GM21786 (cell line): ENCODE results near the gene ABCC10.
"Not testable (repeated sequence)": the region's sequence is repeated elsewhere in the genome, so short reads cannot be mapped to it uniquely, and the experiment has no call there.

ENCODE experiments used
- ATAC-seq: cut with Tn5 transposase; IDR thresholded peaks from one replicate; pipeline ENCODE4 v1.9.1; 2021; ENCODE audit not compliant: unreplicated experiment

Gene ABCC10

GRCh38 chr6:43444582-43444981 is 17.2 kb downstream of the ABCC10 start:
- ATAC-seq, result no peak

DNA sequence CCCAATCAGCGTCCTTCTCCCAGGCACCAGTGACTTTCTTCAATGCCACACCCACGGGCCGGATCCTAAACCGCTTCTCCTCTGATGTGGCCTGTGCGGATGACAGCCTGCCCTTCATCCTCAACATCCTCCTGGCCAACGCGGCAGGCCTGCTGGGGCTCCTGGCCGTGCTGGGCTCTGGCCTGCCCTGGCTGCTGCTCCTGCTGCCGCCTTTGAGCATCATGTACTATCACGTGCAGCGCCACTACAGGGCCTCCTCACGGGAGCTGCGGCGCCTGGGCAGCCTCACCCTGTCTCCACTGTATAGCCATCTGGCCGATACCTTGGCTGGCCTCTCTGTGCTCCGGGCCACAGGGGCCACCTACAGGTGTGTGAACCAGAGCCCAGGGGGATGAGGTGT is 18.2 kb downstream of the ABCC10 start:
- no peak for ATAC-seq

DNA sequence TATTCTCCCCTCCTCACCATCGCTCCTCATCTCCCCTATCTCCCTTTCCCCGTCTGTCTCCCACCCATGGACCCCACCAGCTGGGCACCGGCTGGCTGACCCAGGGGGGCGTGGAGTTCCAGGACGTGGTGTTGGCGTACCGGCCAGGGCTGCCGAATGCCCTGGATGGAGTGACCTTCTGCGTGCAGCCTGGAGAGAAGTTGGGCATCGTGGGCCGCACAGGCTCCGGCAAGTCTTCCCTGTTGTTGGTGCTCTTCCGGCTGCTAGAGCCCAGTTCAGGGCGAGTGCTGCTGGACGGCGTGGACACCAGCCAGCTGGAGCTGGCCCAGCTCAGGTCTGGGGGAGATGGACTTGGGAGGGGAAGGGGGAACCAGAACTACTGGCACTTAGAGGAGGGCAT is 20.3 kb downstream of the ABCC10 start:
- no peak for ATAC-seq

DNA sequence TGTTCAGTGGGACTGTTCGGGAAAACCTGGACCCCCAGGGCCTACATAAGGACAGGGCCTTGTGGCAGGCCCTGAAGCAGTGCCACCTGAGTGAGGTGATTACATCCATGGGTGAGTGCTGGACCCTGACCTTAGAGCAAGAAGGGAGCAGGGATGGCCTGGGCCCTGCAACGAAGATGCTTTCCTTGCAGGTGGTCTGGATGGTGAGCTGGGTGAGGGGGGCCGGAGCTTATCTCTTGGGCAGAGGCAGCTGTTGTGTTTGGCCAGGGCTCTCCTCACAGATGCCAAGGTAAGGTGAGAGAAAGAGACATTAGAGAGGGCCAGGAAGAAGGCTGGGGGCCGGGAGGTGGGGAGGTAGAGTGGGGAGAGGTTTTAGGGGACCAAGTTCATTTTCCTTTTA is 21.6 kb downstream of the ABCC10 start:
- no peak for ATAC-seq

GRCh38 chr6:43450699-43451131 is 23.4 kb downstream of the ABCC10 start:
- no peak for ATAC-seq

GRCh38 chr6:43451348-43451747 is 24.0 kb downstream of the ABCC10 start:
- no peak for ATAC-seq

GRCh38 chr6:43451939-43452338 is 24.6 kb downstream of the ABCC10 start:
- no peak for ATAC-seq

DNA sequence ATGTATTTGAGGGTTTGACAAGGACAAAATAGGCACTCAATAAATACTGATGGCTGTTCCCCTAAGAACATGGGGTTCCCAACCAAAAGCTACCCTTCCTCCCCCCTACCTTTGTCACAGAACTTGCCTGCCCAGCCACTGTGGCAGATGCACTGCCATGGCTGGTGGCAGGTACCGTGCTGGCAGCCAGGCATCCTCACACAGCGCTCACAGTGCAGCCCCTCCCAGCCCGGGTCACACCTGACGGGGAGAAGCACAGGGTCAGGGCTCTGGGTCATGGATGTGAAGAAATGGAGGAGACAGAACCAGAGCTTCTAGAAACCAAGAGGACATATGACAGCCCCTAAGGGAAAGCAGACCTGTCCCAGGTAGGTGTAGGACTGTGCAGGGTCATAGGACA is 25.6 kb downstream of the ABCC10 start:
- ATAC-seq, result no peak

DNA sequence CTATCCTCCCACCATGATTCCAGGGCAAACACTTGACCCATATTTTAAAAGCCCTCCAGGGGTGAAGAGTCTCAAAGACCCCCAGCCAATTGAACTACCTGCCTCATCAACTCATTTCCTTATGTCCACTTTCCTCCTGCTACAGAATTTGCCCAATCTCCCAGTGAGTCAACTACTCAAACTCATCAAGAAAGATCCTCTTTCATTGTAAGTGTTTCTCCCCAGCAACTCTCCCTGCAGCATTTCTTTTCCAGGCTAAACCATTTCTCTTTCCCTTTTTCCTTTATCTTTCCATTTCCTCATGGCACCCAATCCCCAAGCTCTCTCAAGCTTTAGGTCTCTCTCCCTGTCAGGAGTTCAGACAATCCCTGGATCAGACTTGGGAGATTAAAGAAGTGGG is 26.5 kb downstream of the ABCC10 start:
- no peak for ATAC-seq

GRCh38 chr6:43454290-43454695 is 27.0 kb downstream of the ABCC10 start:
- ATAC-seq, result no peak

DNA sequence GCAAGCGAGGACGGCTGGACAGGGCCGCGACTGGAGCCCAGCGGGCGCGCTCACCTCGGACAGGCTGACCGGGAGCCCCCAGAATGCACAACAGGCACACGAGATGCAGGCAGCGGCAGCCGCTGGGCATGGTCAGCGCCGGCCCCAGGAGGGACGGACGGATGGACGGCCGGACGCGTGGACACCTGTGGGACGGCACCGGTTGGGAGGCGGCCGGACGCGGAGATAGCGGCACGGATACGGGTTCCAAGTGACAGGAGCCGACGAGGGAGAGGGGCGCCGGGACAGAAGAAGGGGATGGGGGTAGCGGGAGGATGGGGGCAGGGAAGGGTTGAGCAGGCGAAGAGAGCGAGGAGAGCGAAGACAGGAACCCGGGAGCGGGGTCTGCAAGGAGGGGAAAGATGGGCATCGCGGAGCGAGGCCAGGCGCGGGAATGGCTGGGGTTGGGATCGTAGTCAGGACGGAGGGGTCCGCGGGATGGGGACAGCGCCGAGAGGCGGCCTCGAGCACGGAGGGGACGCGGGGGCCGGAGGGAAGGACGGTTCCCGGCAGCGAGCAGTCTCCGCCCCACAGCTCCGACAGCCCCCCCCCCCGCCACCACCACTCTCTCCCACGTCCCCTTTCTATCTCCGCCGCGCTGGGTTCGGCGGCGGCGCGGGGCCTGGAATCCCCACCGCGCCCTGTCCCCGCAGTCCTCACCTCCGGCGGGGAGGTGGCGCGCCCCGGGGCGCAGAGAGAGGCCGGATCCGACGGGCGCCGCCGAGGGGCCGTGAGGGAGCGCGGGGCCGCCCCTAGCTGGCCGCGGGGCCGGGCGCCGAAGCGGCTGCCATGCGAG is 27.6 kb downstream of the ABCC10 start:
- ATAC-seq, result peak; percentile 52

DNA sequence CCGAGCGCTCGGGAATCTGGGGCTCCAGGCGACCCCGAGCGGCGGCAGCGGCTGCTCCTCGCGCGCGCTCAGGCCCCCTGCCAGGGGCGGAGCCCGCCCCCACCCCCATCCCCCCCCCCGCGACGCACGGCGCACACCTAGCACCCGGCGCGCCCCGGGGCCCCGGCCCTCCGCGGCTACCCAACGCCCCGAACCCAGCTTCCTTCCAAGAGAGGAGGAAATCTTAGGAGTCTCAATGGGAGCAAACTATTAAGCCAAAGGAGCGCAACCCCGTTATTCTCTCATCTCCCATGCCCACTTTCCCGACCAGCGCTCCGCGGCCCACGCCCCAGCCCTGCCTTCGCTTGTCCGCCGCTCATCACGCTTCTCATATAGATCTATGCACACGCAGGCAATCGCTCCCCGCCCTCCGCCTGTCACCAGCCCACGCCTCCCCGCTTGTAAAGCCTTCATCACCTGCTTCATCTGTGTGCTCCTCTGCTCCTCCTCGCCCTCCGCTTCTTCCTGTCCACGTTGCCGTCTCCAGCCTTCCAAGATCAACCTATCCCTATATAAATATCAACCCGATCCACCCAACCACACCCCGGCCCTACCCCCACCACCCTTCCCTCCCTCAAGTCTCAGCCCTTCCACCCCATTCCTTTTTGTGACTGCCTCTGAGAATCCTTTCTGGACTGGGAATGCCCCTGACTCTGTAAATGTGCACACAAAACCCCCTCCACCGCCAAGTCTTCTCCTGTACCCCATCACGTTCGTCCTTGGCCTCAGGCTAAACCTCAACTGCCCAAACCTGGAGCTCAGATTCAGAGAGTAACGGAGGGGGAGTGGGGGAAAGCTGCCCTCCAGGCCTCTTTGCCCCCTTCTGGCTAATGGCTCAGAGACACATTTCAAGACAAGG is 28.4 kb downstream of the ABCC10 start, which contains the start of gene DLK2:
Gene DLK2 (minus strand): TSS at position 18 of the 898 bp plus-strand sequence. CDS start 723 bp downstream, outside the sequence.
- peak; percentile 17 for ATAC-seq

DNA sequence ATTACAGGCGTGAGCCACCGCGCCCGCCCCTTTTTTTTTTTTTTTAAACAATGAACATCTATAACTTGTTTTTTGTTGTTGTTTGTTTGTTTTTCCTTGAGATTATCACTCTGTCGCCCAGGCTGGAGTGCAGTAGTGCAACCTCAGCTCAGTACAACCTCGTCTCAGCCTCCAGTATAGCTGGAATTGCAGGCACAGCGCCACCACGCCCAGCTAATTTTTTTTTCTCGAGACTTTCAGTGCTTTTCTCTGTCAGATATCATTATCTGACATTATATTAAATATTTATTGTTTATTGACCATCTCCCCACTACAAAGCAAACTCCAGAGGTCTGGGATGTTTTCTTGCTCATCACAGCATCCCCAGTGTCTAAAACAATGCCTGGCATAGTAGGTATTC is 30.3 kb downstream of the ABCC10 start:
- no peak for ATAC-seq

- ATAC-seq, result not testable (repeated sequence)
These were observed 30.8 kb downstream of the ABCC10 start for GRCh38 chr6:43458154-43458553.

GRCh38 chr6:43459535-43459934 is 32.2 kb downstream of the ABCC10 start:
- ATAC-seq, result no peak

- no peak for ATAC-seq
These were observed 32.7 kb downstream of the ABCC10 start for GRCh38 chr6:43460032-43460431.

DNA sequence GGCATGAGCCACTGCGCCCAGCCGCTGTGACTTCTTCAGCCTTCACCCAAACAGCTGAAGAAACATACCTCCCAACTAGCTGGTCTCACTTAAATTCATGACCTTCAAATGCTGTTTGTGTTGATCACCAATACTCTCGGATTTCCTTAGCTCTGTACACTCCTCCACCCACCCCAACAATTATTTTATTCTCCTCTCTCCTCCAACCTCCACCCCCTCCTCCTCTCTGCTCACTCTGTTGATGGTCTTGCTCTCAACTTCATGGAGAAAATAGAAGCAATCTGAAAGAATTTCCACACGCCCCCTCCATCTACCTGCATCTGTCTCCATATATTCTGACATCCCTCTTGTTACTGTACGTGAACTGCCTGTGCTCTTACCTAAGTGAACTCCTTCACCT is 34.6 kb downstream of the ABCC10 start:
- no peak for ATAC-seq

- no peak for ATAC-seq
These were observed 37.0 kb downstream of the ABCC10 start for GRCh38 chr6:43464337-43464736.

- no peak for ATAC-seq
These were observed 38.6 kb downstream of the ABCC10 start for GRCh38 chr6:43465948-43466347.

DNA sequence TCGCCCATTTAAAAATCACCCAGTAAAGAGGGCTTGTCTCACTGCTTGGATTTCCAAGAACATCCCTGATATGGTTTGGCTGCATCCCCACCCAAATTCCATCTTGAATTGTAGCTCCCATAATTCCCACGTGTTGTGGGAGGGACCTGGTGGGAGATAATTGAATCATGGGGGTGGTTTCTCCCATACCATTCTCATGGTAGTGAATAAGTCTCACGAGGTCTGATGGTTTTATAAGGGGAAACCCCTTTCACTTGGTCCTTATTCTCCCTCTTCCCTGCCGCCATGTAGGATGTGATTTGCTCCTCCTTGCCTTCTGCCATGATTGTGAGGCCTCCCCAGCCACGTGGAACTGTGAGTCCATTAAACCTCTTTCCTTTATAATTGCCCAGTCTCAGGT is 39.9 kb downstream of the ABCC10 start:
- ATAC-seq, result not testable (repeated sequence)

DNA sequence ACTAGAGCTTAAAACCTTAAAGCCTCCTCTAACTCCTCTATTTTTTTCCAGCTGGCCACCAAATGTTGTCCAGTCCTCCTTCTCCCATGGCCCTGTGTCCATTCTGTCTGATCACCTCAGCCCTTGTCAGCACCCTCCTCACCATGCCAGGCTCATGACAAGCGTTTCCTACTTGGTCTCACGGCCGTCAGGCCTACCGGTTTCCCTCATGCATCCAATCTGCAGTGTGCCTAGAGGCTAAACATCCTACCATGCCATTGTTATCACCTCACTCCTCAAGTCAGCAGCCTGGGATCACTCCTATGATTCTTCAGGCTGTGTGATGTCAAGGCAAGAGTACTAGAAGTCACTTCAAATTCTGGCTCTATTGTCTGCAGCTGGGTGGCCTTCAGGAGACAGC is 40.4 kb downstream of the ABCC10 start:
- no peak for ATAC-seq

DNA sequence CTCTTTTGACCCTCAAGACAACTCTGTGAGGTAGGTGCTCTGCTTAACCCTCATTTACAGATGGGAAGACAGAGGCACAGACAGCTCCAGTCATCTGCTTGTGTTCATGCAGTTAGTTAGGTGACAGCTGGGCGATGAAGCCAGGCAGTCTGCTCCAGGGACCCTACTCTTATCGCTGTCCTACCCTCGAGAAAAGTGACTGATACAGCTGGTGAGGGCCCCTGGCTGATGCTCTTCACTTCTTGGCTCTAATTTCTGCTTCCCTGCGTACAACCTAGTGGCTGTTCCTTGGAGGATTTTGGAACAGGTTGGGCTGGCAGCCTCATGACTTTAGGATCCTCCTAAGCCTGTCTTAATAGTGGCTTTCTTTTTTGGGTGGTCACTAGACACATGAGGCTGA is 40.9 kb downstream of the ABCC10 start:
- no peak for ATAC-seq
